GM13977 (cell line): ENCODE measurements around the gene PLEKHA6.

Experiments
- DNase-seq: peaks from one replicate; pipeline ENCODE4 v3.0.0; 2012; ENCODE audit warnings: low spot score
- CTCF ChIP-seq: IDR thresholded peaks from 2 replicates; pipeline ENCODE4 v1.5.1; 2012; ENCODE audit warnings: mild to moderate bottlenecking, control low read depth; ENCODE audit not compliant: insufficient read depth; ENCODE audit errors: extremely low read depth, missing control alignments
- in situ Hi-C: fragments of 300-500 bp; cut with MboI; formaldehyde crosslinking; loops from one replicate; pipeline ENCODE4 v1.12.0; 2022; ENCODE audit warnings: low sequenced_read_pairs, low pct_unique_long_range_greater_than_20kb, mixed read lengths, inconsistent platforms; ENCODE audit not compliant: unreplicated experiment

Gene PLEKHA6

GRCh38 chr1:204296431-204296988, 63.2 kb downstream of the PLEKHA6 start:
- in situ Hi-C loops, result no loop called here
- DNase-seq, result no peak
- TF ChIP-seq CTCF, result no peak

GRCh38 chr1:204295671-204296070, 64.1 kb downstream of the PLEKHA6 start:
- TF ChIP-seq CTCF, result no peak
- in situ Hi-C loops, result no loop called here
- no peak for DNase-seq

- TF ChIP-seq CTCF, result no peak
- no peak for DNase-seq
- in situ Hi-C loops, result no loop called here
Observed at GRCh38 chr1:204294357-204294756, 65.4 kb downstream of the PLEKHA6 start.

- in situ Hi-C loops, result no loop called here
- DNase-seq, result no peak
- TF ChIP-seq CTCF, result no peak
Observed at GRCh38 chr1:204293605-204294337, 66.0 kb downstream of the PLEKHA6 start.

- in situ Hi-C loops, result no loop called here
- no peak for TF ChIP-seq CTCF
- no peak for DNase-seq
Observed at GRCh38 chr1:204292740-204293139, 67.0 kb downstream of the PLEKHA6 start.

- in situ Hi-C loops, result no loop called here
- TF ChIP-seq CTCF, result no peak
- no peak for DNase-seq
Observed at GRCh38 chr1:204289280-204289679, 70.4 kb downstream of the PLEKHA6 start.
